Measurements from ENCODE around the gene ZFYVE28. TPM values are rescaled to one million over a fixed set of nuclear protein-coding genes. Genes with fewer than 3 reads are reported as not detected.

Gene ZFYVE28
- total RNA-seq, 6 experiments from 2014 or later = 2.5 to 9.6 (median 4.8) TPM

GRCh38 chr4:2378898-2379297, 39.5 kb downstream of the ZFYVE28 start:
- ATAC-seq (peak in 1 of 4 donors; percentile 25), DNase-seq (no peak)
- H3K27me3 ChIP-seq = no peaks in the 10 kb centered on the region
- no peak overlapping the region for H3K27ac ChIP-seq
- no peaks in the 10 kb centered on the region for H3K9me3 ChIP-seq
- H3K4me1 ChIP-seq = no peaks in the 10 kb centered on the region
- TF ChIP-seq POLR2A (IDR thresholded peaks at IDR 0.05) (no peak), CTCF (IDR thresholded peaks at IDR 0.05) (no peak)
- no peak overlapping the region for H3K4me3 ChIP-seq
- H3K36me3 ChIP-seq = no peaks in the 10 kb centered on the region
- WGBS (ENCODE audit: insufficient coverage, low coverage, low lambda C conversion rate, missing lambda C conversion rate) = 76% methylated on average over 2 of the region's 3 CpGs
- intact Hi-C loops (cut with DNase I) = no loop called here

GRCh38 chr4:2378401-2378800, 40.0 kb downstream of the ZFYVE28 start:
- H3K27me3 ChIP-seq = no peaks in the 10 kb centered on the region
- H3K4me1 ChIP-seq = no peaks in the 10 kb centered on the region
- 64% methylated on average over 4 of the region's 5 CpGs for WGBS (ENCODE audit: insufficient coverage, low coverage, low lambda C conversion rate, missing lambda C conversion rate)
- H3K36me3 ChIP-seq = no peaks in the 10 kb centered on the region
- ATAC-seq (no peak), DNase-seq (no peak)
- intact Hi-C loops (cut with DNase I) = no loop called here
- no peak overlapping the region for H3K27ac ChIP-seq
- no peak overlapping the region for H3K4me3 ChIP-seq
- H3K9me3 ChIP-seq = no peaks in the 10 kb centered on the region
- TF ChIP-seq POLR2A (IDR thresholded peaks at IDR 0.05) = no peak
- no peak for TF ChIP-seq CTCF (IDR thresholded peaks at IDR 0.05)

- Histone ChIP-seq H3K27ac (no peak overlapping the region), H3K36me3 (no peaks in the 10 kb centered on the region), H3K9me3 (no peaks in the 10 kb centered on the region), H3K4me3 (no peak overlapping the region), H3K27me3 (no peaks in the 10 kb centered on the region), H3K4me1 (no peaks in the 10 kb centered on the region)
- intact Hi-C loops (cut with DNase I) = no loop called here
- no peak for TF ChIP-seq CTCF (IDR thresholded peaks at IDR 0.05)
- no peak for TF ChIP-seq POLR2A (IDR thresholded peaks at IDR 0.05)
- ATAC-seq (no peak), DNase-seq (no peak)
- 88% methylated on average over 13 of the region's 14 CpGs for WGBS (ENCODE audit: insufficient coverage, low coverage, low lambda C conversion rate, missing lambda C conversion rate)
Observed at GRCh38 chr4:2377241-2377640, 41.2 kb downstream of the ZFYVE28 start.

GRCh38 chr4:2375427-2375826, 43.0 kb downstream of the ZFYVE28 start:
- ATAC-seq (no peak), DNase-seq (no peak)
- H3K27me3 ChIP-seq = no peaks in the 10 kb centered on the region
- no peaks in the 10 kb centered on the region for H3K4me1 ChIP-seq
- H3K9me3 ChIP-seq = no peaks in the 10 kb centered on the region
- H3K36me3 ChIP-seq = no peaks in the 10 kb centered on the region
- TF ChIP-seq POLR2A (IDR thresholded peaks at IDR 0.05) = no peak
- no peak for TF ChIP-seq CTCF (IDR thresholded peaks at IDR 0.05)
- 73% methylated on average over 2 of the region's 10 CpGs for WGBS (ENCODE audit: insufficient coverage, low coverage, low lambda C conversion rate, missing lambda C conversion rate)
- no peak overlapping the region for H3K27ac ChIP-seq
- intact Hi-C loops (cut with DNase I) = no loop called here
- H3K4me3 ChIP-seq = no peak overlapping the region

- Histone ChIP-seq H3K4me1 (no peaks in the 10 kb centered on the region), H3K4me3 (no peak overlapping the region), H3K36me3 (no peaks in the 10 kb centered on the region), H3K9me3 (no peaks in the 10 kb centered on the region), H3K27ac (no peak overlapping the region), H3K27me3 (no peaks in the 10 kb centered on the region)
- intact Hi-C loops (cut with DNase I) = no loop called here
- 81% methylated on average over 6 of the region's 7 CpGs for WGBS (ENCODE audit: insufficient coverage, low coverage, low lambda C conversion rate, missing lambda C conversion rate)
- no peak for TF ChIP-seq CTCF (IDR thresholded peaks at IDR 0.05)
- no peak for TF ChIP-seq POLR2A (IDR thresholded peaks at IDR 0.05)
- DNase-seq (no peak), ATAC-seq (no peak)
Observed at GRCh38 chr4:2373532-2373931, 44.9 kb downstream of the ZFYVE28 start.
